GM12873 (cell line): ENCODE measurements around the gene TMEM229B.

Experiments
- CTCF ChIP-seq: IDR thresholded peaks from 2 replicates; pipeline ENCODE4 v1.5.1; 2012; ENCODE audit warnings: low read depth, mild to moderate bottlenecking, moderate library complexity, low read length, control low read depth; ENCODE audit not compliant: insufficient read depth; ENCODE audit errors: missing control alignments

The TMEM229B gene

GRCh38 chr14:67421356-67422224 lies 66.9 kb downstream of the TMEM229B start:
- no peak for TF ChIP-seq CTCF
